HepG2 (cell line): ENCODE measurements around the gene TNFSF12. TPM values are rescaled to one million over a fixed set of nuclear protein-coding genes. Genes with fewer than 3 reads are reported as not detected.
A peak's percentile ranks its signal among the peaks of the same experiment; 100 is the strongest.

Experiments
- ATAC-seq: fragments of 200-7000 bp; cut with Tn5 transposase; 3 replicates; pipeline ENCODE4 v1.9.1; 2020; ENCODE audit warnings: mild to moderate bottlenecking, moderate library complexity
- BruUV-seq: library from RNA; stranded (reverse); fragments of 400-500 nt; replicated peaks from 2 replicates; lab custom pipeline; 2021; lab: Mats Ljungman, UMichigan
- CTCF ChIA-PET: fragments of 300-600 bp; formaldehyde crosslinking; extraction: SDS; loops from one replicate; lab custom pipeline; 2021; ENCODE audit warnings: low total read pairs, inconsistent platforms, low intra/inter-chr PET ratio; lab: Yijun Ruan, JAX
- POLR2A ChIA-PET: fragments of 350-600 bp; sonication (Branson Sonifier 250); formaldehyde crosslinking; loops from one replicate; lab custom pipeline; 2020; ENCODE audit warnings: antibody characterized with exemption, inconsistent platforms; lab: Yijun Ruan, JAX
- DNase-seq: peaks from one replicate; pipeline ENCODE4 v3.0.0-alpha.2; 2015; ENCODE audit warnings: low spot score
- FAIRE-seq: peaks from 3 replicates; lab custom pipeline; 2011; peaks lifted over from hg19 to GRCh38; lab: Jason Lieb, UNC
- H2AFZ ChIP-seq: one replicate; pipeline ENCODE4 v1.6.1; 2011; ENCODE audit warnings: low read length, inconsistent platforms
- H3K27ac ChIP-seq: fragments of 300-600 bp; 3 replicates; pipeline ENCODE4 v1.8.0; 2011; ENCODE audit warnings: mixed run types, mild to moderate bottlenecking, mixed read lengths, low read length, inconsistent platforms; ENCODE audit not compliant: insufficient read depth; ENCODE audit errors: extremely low read length
- H3K27me3 ChIP-seq, 2 experiments: fragments of 200-600 bp in 1 of 2; 2 replicates in 1 of 2; 3 replicates in 1 of 2; pipeline versions ENCODE4 v1.6.0 to v1.8.0; 2011; ENCODE audit warnings: low read length in 2 of 2, mild to moderate bottlenecking in 2 of 2, moderate library complexity in 2 of 2, inconsistent platforms in 1 of 2; ENCODE audit not compliant: insufficient read depth in 2 of 2, control insufficient read depth in 1 of 2
- H3K36me3 ChIP-seq, 2 experiments: fragments of 200-600 bp in 1 of 2; replicated peaks in 1 of 2; 2 replicates in 1 of 2; 3 replicates in 1 of 2; pipeline versions ENCODE4 v1.5.1 to v1.8.0; 2011; ENCODE audit warnings: low read length in 2 of 2, inconsistent platforms in 1 of 2; ENCODE audit not compliant: insufficient read depth in 2 of 2, control insufficient read depth in 1 of 2
- H3K4me1 ChIP-seq: 2 replicates; pipeline ENCODE4 v1.5.1; 2012; ENCODE audit warnings: low read length, inconsistent platforms; ENCODE audit not compliant: insufficient read depth
- H3K4me2 ChIP-seq: 2 replicates; pipeline ENCODE4 v1.6.0; 2011; ENCODE audit warnings: low read depth, low read length, inconsistent platforms
- H3K4me3 ChIP-seq, 3 experiments: fragments of 200-600 bp in 1 of 3; sonication (generic), shearing (Covaris generic) in 1 of 3; replicated peaks in 1 of 3; 2 replicates each; pipeline ENCODE4 v1.5.1; 2011 to 2016; ENCODE audit warnings: low read length in 3 of 3, inconsistent platforms in 2 of 3, low read depth in 2 of 3, mild to moderate bottlenecking in 2 of 3, control low read depth in 1 of 3, mixed read lengths in 1 of 3; ENCODE audit not compliant: insufficient read depth in 1 of 3
- H3K79me2 ChIP-seq: one replicate; pipeline ENCODE4 v1.6.1; 2011; ENCODE audit warnings: low read length, inconsistent platforms; ENCODE audit not compliant: insufficient read depth
- H3K9ac ChIP-seq: 2 replicates; pipeline ENCODE4 v1.6.0; 2011; ENCODE audit warnings: mild to moderate bottlenecking, low read depth, low read length, inconsistent platforms; ENCODE audit not compliant: insufficient read depth
- H3K9me3 ChIP-seq: 2 replicates; pipeline ENCODE4 v1.5.1; 2012; ENCODE audit warnings: mild to moderate bottlenecking, low read length
- H4K20me1 ChIP-seq: 2 replicates; pipeline ENCODE4 v1.6.0; 2011; ENCODE audit warnings: inconsistent platforms, mild to moderate bottlenecking, low read length, moderate library complexity; ENCODE audit not compliant: insufficient read depth
- CEBPB ChIP-seq: IDR thresholded peaks from 2 replicates; pipeline ENCODE4 v1.6.1; 2011; ENCODE audit warnings: low read depth, low read length, improper control_type of control experiment, borderline replicate concordance
- CEBPG ChIP-seq: IDR thresholded peaks from 2 replicates; pipeline ENCODE4 v1.6.1; 2016
- CHCHD3 ChIP-seq: sonication (generic); formaldehyde crosslinking; IDR thresholded peaks from 2 replicates; pipeline ENCODE4 v1.8.0; 2022; ENCODE audit warnings: mild to moderate bottlenecking, missing genetic modification reagents, moderate library complexity
- IKZF4 ChIP-seq: sonication (generic); formaldehyde crosslinking; IDR thresholded peaks from 2 replicates; pipeline ENCODE4 v1.5.1; 2020; ENCODE audit warnings: borderline replicate concordance, mild to moderate bottlenecking, low read depth, missing genetic modification reagents; ENCODE audit errors: not compliant biosample characterization
- NCOR1 ChIP-seq: fragments of 200-600 bp; sonication (generic); IDR thresholded peaks from 2 replicates; pipeline ENCODE4 v1.7.0; 2017; ENCODE audit warnings: antibody characterized with exemption, low read length, borderline replicate concordance
- PTBP1 ChIP-seq: fragments of 200-400 bp; formaldehyde crosslinking; IDR thresholded peaks from 2 replicates; pipeline ENCODE4 v1.6.1; 2018; ENCODE audit warnings: low read length, low read depth; ENCODE audit not compliant: poor library complexity, severe bottlenecking
- ZNF333 ChIP-seq: sonication (generic); formaldehyde crosslinking; IDR thresholded peaks from 2 replicates; pipeline ENCODE4 v1.4.0; 2020; ENCODE audit warnings: mild to moderate bottlenecking, missing genetic modification reagents, borderline replicate concordance
- ZNF619 ChIP-seq: sonication (generic); formaldehyde crosslinking; IDR thresholded peaks from 2 replicates; pipeline ENCODE4 v1.4.0; 2020; ENCODE audit warnings: mild to moderate bottlenecking, missing genetic modification reagents
- WGBS: methylation state at CpG from one replicate; pipeline ENCODE4 v1.1.6; 2017; ENCODE audit warnings: low lambda C conversion rate; 5-methylcytosine and 5-hydroxymethylcytosine counted together
- in situ Hi-C: cut with HindIII; loops from 2 replicates; pipeline ENCODE4 v1.10.0; 2017; ENCODE audit warnings: low pct_unique_long_range_greater_than_20kb; ENCODE audit not compliant: extremely low pct_ligation_motif_present
- intact Hi-C: fragments of 100-400 bp; cut with micrococcal nuclease; formaldehyde crosslinking; loops from one replicate; pipeline ENCODE4 v1.10.0; 2022; ENCODE audit not compliant: unreplicated experiment
- polyA plus RNA-seq, 8 experiments: library from polyadenylated mRNA; depleted of rRNA in 3 of 8; stranded (reverse) in 7 of 8; unstranded in 1 of 8; fragments of >200 nt; fragmentation: Illumina TruSeq in 4 of 8; extraction: Trizol in 4 of 8; gene quantifications; 2 replicates each; pipeline versions ENCODE4 v1.2.1 to v1.2.3, GENCODE V29; 2011 to 2016; ENCODE audit warnings: low read depth in 4 of 8, missing spikeins in 1 of 8, mixed read lengths in 1 of 8; ENCODE audit not compliant: insufficient read depth in 1 of 8
- total RNA-seq, 5 experiments: library from RNA; depleted of rRNA; stranded (reverse); fragments of >200 nt; fragmentation: Illumina TruSeq; extraction: Trizol; gene quantifications; 2 replicates each; pipeline ENCODE4 v1.2.3, GENCODE V29; 2016; ENCODE audit warnings: low read depth in 1 of 5
- TF ChIP-seq, protein P1 (sequence below): sonication (generic); formaldehyde crosslinking; IDR thresholded peaks from 2 replicates; pipeline ENCODE4 v1.4.0; 2020; ENCODE audit warnings: missing genetic modification reagents

TNFSF12 gene
- total and polyA plus RNA-seq, 2 of the 13 experiments (the other 11 are each of a cell fraction or from before 2014, with no cell fraction given) = 0.93 to 7.2 TPM

DNA sequence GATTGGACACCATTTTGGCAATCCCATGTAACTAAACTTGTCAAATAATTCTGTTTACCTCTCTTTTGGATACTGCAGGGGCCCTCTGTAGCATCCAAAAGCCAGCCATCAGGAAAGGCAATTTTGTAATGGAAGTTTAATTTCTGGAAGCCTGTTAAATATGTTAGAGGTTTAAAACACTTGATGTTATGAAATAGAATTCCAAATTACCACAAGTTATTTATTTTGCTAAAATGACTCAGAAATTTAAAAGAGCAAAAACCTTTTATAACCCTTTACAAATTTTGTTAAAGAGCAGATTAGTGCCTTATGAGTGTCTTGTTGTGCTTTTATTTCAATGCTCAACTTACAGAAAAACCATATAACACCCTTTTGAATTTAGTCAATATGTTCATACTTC is 20.0 kb upstream of the TNFSF12 start:
- no peak overlapping the region for H2AFZ ChIP-seq
- no peak overlapping the region for H3K27ac ChIP-seq
- no peaks in the 10 kb centered on the region for H4K20me1 ChIP-seq
- H3K36me3 ChIP-seq = no peaks in the 10 kb centered on the region
- DNase-seq = no peak
- no peak overlapping the region for H3K4me3 ChIP-seq
- intact Hi-C loops (no loop called here), in situ Hi-C loops (no loop called here)
- H3K9me3 ChIP-seq = no peaks in the 10 kb centered on the region
- no peak overlapping the region for H3K4me2 ChIP-seq
- no peak for ATAC-seq
- no peak for FAIRE-seq
- ChIA-PET POLR2A (no interaction called here), CTCF (no interaction called here)
- no peaks in the 10 kb centered on the region for H3K79me2 ChIP-seq
- TF ChIP-seq PTBP1 (no peak), ZNF619 (CRISPR knock-in tag) (no peak)
- no peak overlapping the region for H3K9ac ChIP-seq
- H3K27me3 ChIP-seq = peaks cover 0 to 1% of the 10 kb centered on the region in 2 experiments; a peak in 1 of 5 replicates
- peaks cover 27% of the 10 kb centered on the region for H3K4me1 ChIP-seq
- BruUV-seq = no TSS peak

DNA sequence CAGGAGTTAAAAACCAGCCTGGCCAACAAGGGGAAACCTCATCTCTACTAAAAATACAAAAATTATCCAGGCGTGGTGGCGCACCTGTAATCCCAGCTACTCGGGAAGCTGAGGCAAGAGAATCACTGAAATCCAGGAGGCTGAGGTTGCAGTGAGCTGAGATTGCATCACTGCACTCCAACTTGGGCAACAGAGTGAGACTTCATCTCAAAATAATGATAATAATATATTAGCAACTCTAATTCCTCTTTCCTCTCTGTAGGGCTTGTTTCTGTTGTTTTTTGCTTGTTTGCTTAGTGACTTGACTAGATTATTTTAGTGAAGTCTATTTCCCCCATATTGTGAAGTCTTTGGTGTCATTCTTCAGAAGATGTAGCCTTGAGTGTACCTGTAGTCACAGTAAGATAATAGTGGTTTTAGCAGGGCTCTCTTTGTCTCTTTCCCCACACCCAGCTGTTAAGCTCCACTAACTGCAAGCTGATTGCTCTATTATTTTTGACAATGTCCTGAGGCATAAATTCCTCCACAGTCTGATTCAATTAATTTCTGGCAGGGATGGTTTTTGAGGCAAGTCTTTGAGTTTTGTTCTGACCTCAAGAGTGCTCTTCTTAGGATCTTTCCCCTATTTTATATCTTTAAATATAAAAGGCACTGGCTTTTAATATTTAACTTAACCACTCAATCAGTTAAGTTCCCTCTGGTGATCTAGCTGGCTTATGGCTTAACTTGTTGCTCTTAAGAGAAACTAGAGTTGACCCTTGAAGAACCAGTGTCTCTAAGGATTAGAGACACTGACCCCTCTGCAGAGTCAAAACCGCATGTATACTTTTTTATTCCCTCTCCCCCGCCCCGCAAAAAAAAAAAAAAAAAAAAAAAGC is 18.6 kb upstream of the TNFSF12 start:
- Histone ChIP-seq H4K20me1 (no peaks in the 10 kb centered on the region), H3K9ac (no peak overlapping the region), H3K27ac (no peak overlapping the region), H3K27me3 (peaks cover 0 to 1% of the 10 kb centered on the region in 2 experiments; a peak in 1 of 5 replicates), H3K4me2 (no peak overlapping the region), H3K4me1 (peaks cover 32% of the 10 kb centered on the region), H3K9me3 (no peaks in the 10 kb centered on the region), H3K36me3 (no peaks in the 10 kb centered on the region), H3K79me2 (no peaks in the 10 kb centered on the region), H2AFZ (no peak overlapping the region), H3K4me3 (no peak overlapping the region)
- FAIRE-seq = no peak
- intact Hi-C loops = no loop called here
- DNase-seq = no peak
- POLR2A ChIA-PET = no interaction called here
- WGBS = 32% methylated on average over 6 of the region's 6 CpGs
- CTCF ChIA-PET = no interaction called here
- ATAC-seq = no peak
- in situ Hi-C loops = no loop called here
- no TSS peak for BruUV-seq
- TF ChIP-seq CEBPG (0 out of 2 replicates have a peak, but pooled peaks have one; percentile 6), IKZF4 (CRISPR knock-in tag) (no peak), CEBPB (peak; percentile 55; the same call in 1 of the 2 replicates), NCOR1 (no peak), ZNF333 (no peak), CHCHD3 (CRISPR knock-in tag) (no peak)
- TF ChIP-seq, protein P1, sequence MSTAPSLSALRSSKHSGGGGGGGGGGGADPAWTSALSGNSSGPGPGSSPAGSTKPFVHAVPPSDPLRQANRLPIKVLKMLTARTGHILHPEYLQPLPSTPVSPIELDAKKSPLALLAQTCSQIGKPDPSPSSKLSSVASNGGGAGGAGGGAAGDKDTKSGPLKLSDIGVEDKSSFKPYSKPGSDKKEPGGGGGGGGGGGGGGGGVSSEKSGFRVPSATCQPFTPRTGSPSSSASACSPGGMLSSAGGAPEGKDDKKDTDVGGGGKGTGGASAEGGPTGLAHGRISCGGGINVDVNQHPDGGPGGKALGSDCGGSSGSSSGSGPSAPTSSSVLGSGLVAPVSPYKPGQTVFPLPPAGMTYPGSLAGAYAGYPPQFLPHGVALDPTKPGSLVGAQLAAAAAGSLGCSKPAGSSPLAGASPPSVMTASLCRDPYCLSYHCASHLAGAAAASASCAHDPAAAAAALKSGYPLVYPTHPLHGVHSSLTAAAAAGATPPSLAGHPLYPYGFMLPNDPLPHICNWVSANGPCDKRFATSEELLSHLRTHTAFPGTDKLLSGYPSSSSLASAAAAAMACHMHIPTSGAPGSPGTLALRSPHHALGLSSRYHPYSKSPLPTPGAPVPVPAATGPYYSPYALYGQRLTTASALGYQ (CRISPR knock-in tag) = no peak
